Pancreas (tissue), 10 donors: ENCODE data around the gene ANKRD33B. TPM values are rescaled to one million over a fixed set of nuclear protein-coding genes. Genes with fewer than 3 reads are reported as not detected.
A peak's percentile ranks its signal among the peaks of the same experiment; 100 is the strongest.
"Not testable (repeated sequence)": the region's sequence is repeated elsewhere in the genome, so short reads cannot be mapped to it uniquely, and the experiment has no call there.

ENCODE experiments used
- ATAC-seq, 4 donors: fragments of 200-7000 bp; cut with Tn5 transposase; one replicate each; pipeline versions ENCODE4 v1.8.0 to v1.9.1; 2020; ENCODE audit warnings: mild to moderate bottlenecking in 4 of 4, moderate library complexity in 4 of 4
- DNase-seq, 6 donors: peaks; one replicate each; pipeline ENCODE4 v3.0.0-alpha.2; 2020
- FAIRE-seq: peaks from 2 replicates; lab custom pipeline; 2012; peaks lifted over from hg19 to GRCh38; lab: Jason Lieb, UNC
- H3K27ac ChIP-seq, 4 donors: fragments of 200-600 bp; sonication (generic); 1 replicate in 3 of 4; 2 replicates in 1 of 4; pipeline versions ENCODE4 v1.5.0 to v1.8.0; 2020
- H3K27me3 ChIP-seq, 4 donors: fragments of 200-600 bp; one replicate each; pipeline ENCODE4 v1.8.0; 2021
- H3K36me3 ChIP-seq, 3 donors: fragments of 200-600 bp; sonication (generic) in 1 of 3; one replicate each; pipeline versions ENCODE4 v1.5.0 to v1.8.0; 2020 to 2021
- H3K4me1 ChIP-seq, 3 donors: fragments of 200-600 bp; one replicate each; pipeline ENCODE4 v1.8.0; 2021
- H3K4me3 ChIP-seq, 4 donors: fragments of 200-600 bp; sonication (generic) in 2 of 4; one replicate each; pipeline versions ENCODE4 v1.5.0 to v1.8.0; 2020 to 2021
- H3K9me3 ChIP-seq, 4 donors: fragments of 200-600 bp; one replicate each; pipeline ENCODE4 v1.8.0; 2021
- WGBS, 2 donors: extraction: QIAGEN DNeasy Blood & Tissue Kit; methylation state at CpG; one replicate each; pipeline ENCODE4 v1.1.7; 2013; 5-methylcytosine and 5-hydroxymethylcytosine counted together
- intact Hi-C, 3 donors: fragments of 100-400 bp; cut with DNase I; formaldehyde crosslinking; loops; one replicate each; pipeline versions ENCODE4 v1.11.1 to v1.14.2; 2022
- polyA plus RNA-seq, 2 donors: library from polyadenylated mRNA; stranded (reverse); fragments of 200-250 nt; gene quantifications; one replicate each; pipeline ENCODE4 v1.2.3, GENCODE V29; 2013
- total RNA-seq, 6 donors: library from RNA; stranded (reverse); fragmentation: NEBNext Ultra II Directional in 4 of 6; extraction: Animal tissue kit (Norgen Biotek cat#: 25700) in 4 of 6; gene quantifications; one replicate each; pipeline versions ENCODE4 v1.2.1 to v1.2.4, GENCODE V29; 2021 to 2023
- TF ChIP-seq, protein P1 (sequence below), 4 donors: fragments of 200-600 bp; sonication (generic) in 3 of 4; IDR thresholded peaks; one replicate each; pipeline versions ENCODE4 v1.5.0 to v1.8.0; 2021; ENCODE audit warnings: antibody characterized with exemption in 4 of 4
- donor health status: healthy with polysubstance abuse.
- donor health status: DM: no; HTN: no; CAD: no; lungs with moderate emphysema.
- donor health status: DM: no; HTN: no; CAD: no.
- donor health status: control.
- donor health status: control.
- donor health status: Bipolar disorder and iron deficiency.
- donor health status: DM: yes; HTN: yes; CAD: no.
- donor health status: DM: no; HTN: no; CAD: no.
- donor health status: DM: no; HTN: no; CAD: no.
- donor health status: DM: yes; HTN: yes; CAD: no.

ANKRD33B gene
- total and polyA plus RNA-seq, 8 donors: 0.57 to 2.7 (median 1.1) TPM

DNA sequence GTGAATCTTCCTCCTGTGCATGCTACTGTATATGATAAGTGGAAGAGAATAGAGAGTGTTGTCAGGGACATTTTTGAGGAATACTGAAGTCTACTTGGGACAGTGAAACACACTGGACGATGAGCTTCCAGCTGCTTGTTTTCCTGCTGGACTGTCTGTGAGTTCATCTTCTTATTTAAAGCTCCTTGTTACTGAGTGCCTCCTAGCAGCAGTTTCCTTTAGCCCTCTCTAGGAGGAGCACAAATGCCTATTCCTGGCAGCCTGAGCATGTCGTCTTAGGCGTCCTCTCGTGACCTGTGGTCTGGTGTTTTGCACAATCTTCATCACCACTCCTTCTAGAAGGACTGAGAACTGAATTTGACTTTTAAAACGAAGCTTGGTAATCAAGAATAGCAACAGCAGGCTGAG lies 43.8 kb downstream of the ANKRD33B start:
- peak in 1 of 6 donors; percentile 29 for DNase-seq
- no peak overlapping the region for H3K4me3 ChIP-seq
- 34 to 55% methylated on average over 5 of the region's 5 CpGs for WGBS, 2 donors

DNA sequence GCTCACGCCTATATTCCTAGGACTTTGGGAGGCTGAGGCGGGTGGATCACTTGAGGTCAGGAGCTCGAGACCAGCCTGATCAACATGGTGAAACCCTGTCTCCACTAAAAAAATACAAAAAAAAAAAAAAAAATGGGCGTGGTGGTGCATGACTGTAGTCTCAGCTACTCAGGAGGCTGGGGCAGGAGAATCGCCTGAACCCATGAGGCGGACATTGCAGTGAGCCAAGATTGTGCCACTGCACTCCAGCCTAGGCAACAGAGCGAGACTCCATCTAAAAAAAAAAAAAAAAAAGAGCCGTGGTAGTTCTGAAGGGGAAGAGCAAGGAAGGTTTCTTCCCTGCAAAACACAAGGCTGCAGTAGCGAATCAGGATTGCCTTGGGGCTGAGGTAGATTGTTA lies 44.2 kb downstream of the ANKRD33B start:
- H3K4me1 ChIP-seq, FAIRE-seq, H3K27ac ChIP-seq, intact Hi-C loops, H3K27me3 ChIP-seq, H3K36me3 ChIP-seq, H3K4me3 ChIP-seq, H3K9me3 ChIP-seq, DNase-seq: not testable (repeated sequence)
- WGBS, 2 donors: 71 to 78% methylated on average over 9 of the region's 9 CpGs
- ATAC-seq: peak in 1 of 4 donors; percentile 12

More for the DNA sequence above, 43.8 kb downstream of the ANKRD33B start:
- H3K36me3 ChIP-seq: no peaks in the 10 kb centered on the region
- H3K27me3 ChIP-seq: no peaks in the 10 kb centered on the region
- H3K27ac ChIP-seq: no peak overlapping the region
- TF ChIP-seq, protein P1, sequence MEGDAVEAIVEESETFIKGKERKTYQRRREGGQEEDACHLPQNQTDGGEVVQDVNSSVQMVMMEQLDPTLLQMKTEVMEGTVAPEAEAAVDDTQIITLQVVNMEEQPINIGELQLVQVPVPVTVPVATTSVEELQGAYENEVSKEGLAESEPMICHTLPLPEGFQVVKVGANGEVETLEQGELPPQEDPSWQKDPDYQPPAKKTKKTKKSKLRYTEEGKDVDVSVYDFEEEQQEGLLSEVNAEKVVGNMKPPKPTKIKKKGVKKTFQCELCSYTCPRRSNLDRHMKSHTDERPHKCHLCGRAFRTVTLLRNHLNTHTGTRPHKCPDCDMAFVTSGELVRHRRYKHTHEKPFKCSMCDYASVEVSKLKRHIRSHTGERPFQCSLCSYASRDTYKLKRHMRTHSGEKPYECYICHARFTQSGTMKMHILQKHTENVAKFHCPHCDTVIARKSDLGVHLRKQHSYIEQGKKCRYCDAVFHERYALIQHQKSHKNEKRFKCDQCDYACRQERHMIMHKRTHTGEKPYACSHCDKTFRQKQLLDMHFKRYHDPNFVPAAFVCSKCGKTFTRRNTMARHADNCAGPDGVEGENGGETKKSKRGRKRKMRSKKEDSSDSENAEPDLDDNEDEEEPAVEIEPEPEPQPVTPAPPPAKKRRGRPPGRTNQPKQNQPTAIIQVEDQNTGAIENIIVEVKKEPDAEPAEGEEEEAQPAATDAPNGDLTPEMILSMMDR (IDR thresholded peaks at IDR 0.05): no peak
- H3K9me3 ChIP-seq: no peaks in the 10 kb centered on the region
- FAIRE-seq (no peak), ATAC-seq (peak in 3 of 4 donors; percentile 58 to 86 (median 84))
- H3K4me1 ChIP-seq: no peaks in the 10 kb centered on the region
- intact Hi-C loops: no loop called here

DNA sequence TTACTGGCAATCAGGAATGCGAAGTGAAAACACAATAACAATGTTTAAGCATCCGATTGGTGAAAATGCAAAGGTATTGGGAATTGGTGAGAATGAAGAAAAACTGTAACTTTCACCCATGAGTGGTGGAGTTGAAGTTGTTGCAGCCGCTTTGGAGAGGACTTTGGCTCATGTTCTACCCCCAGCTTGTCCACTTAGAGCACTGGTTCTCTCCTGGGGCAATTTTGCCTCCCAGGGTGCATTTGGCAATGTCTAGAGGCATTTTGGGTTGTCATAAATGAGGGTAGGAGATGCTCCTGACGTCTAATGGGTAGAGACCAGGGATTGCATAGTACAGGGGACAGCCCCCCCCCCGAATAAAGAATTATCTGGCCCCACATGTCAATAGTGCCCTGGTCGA lies 46.2 kb downstream of the ANKRD33B start:
- 63 to 72% methylated on average over 6 of the region's 6 CpGs for WGBS, 2 donors

DNA sequence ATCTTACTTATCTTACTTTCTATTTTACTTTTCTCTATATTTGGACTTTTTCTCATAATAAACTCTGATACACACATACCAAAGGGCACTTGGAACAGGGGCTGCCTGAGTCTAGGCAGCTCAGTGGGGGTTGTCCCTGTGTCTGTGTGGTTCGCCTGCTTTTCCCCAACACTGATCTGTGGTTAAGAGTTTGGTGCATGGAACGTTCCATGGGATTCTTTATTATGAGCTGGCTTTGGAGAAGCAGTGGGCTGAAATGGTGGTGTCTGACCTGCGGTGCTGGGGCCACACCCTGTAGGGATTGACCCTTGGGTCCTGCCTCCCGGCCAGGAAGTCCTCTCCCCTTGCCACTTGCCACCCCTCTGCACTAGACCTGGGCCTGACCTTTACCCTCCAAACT lies 47.4 kb downstream of the ANKRD33B start:
- Histone ChIP-seq H3K36me3 (no peaks in the 10 kb centered on the region), H3K4me1 (no peaks in the 10 kb centered on the region), H3K27ac (no peak overlapping the region), H3K27me3 (no peaks in the 10 kb centered on the region), H3K4me3 (no peak overlapping the region), H3K9me3 (no peaks in the 10 kb centered on the region)
- 72 to 83% methylated on average over 4 of the region's 4 CpGs for WGBS, 2 donors
- intact Hi-C loops: no loop called here
- TF ChIP-seq, protein P1 (IDR thresholded peaks at IDR 0.05): no peak
- no peak for FAIRE-seq
- DNase-seq: no peak
- no peak for ATAC-seq

More for the DNA sequence above, 46.2 kb downstream of the ANKRD33B start:
- Histone ChIP-seq H3K27me3 (no peaks in the 10 kb centered on the region), H3K36me3 (no peaks in the 10 kb centered on the region), H3K27ac (no peak overlapping the region), H3K4me1 (no peaks in the 10 kb centered on the region), H3K9me3 (no peaks in the 10 kb centered on the region), H3K4me3 (no peak overlapping the region)
- DNase-seq: no peak
- FAIRE-seq: no peak
- no peak for ATAC-seq
- TF ChIP-seq, protein P1 (IDR thresholded peaks at IDR 0.05): no peak
- intact Hi-C loops: no loop called here

DNA sequence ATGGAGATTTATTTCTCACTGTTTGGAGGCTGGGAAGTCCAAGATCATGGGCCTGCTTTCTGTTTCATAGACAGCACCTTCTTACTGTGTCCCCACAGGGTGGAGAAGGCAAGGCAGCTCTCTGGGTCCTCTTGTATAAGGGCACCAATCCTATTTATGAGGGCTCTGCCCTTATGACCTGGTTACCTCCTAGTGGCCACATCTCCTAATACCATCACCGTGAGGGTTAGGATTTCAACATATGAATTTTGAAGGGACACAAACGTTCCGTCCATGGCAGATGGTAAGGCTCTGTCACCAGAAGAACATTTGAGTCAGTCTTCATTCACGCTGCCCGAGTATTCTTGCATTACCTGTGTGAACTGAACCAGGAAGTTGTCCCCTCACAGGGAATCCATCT lies 48.4 kb downstream of the ANKRD33B start:
- Histone ChIP-seq H3K27me3 (no peaks in the 10 kb centered on the region), H3K36me3 (no peaks in the 10 kb centered on the region), H3K27ac (no peak overlapping the region), H3K4me1 (no peaks in the 10 kb centered on the region), H3K9me3 (no peaks in the 10 kb centered on the region), H3K4me3 (no peak overlapping the region)
- TF ChIP-seq, protein P1 (IDR thresholded peaks at IDR 0.05): no peak
- FAIRE-seq (no peak), ATAC-seq (no peak), DNase-seq (no peak)
- intact Hi-C loops: no loop called here
- 72 to 76% methylated on average over 5 of the region's 5 CpGs for WGBS, 2 donors
